Parathyroid adenoma (tissue), 2 donors: ENCODE results near the gene ZMYM2.

Source experiments
- H2AFZ ChIP-seq: fragments of 300-600 bp; sonication (generic); one replicate; pipeline ENCODE4 v1.7.0; 2017; ENCODE audit warnings: antibody characterized with exemption, mild to moderate bottlenecking
- H3K27ac ChIP-seq: fragments of 300-600 bp; sonication (generic); one replicate; pipeline ENCODE4 v1.7.0; 2017
- H3K27me3 ChIP-seq: fragments of 300-600 bp; sonication (generic); one replicate; pipeline ENCODE4 v1.7.0; 2017; ENCODE audit warnings: low read length; ENCODE audit not compliant: control insufficient read depth, insufficient read depth
- H3K36me3 ChIP-seq: fragments of 300-600 bp; sonication (generic); one replicate; pipeline ENCODE4 v1.7.0; 2017; ENCODE audit warnings: low read length; ENCODE audit not compliant: control insufficient read depth, insufficient read depth
- H3K4me1 ChIP-seq: fragments of 300-600 bp; sonication (generic); one replicate; pipeline ENCODE4 v1.7.0; 2017; ENCODE audit warnings: control low read depth
- H3K4me2 ChIP-seq: fragments of 300-600 bp; sonication (generic); one replicate; pipeline ENCODE4 v1.7.0; 2017; ENCODE audit warnings: low read length
- H3K4me3 ChIP-seq: fragments of 300-600 bp; sonication (generic); one replicate; pipeline ENCODE4 v1.7.0; 2017; ENCODE audit warnings: low read depth, low read length
- H3K79me2 ChIP-seq: fragments of 300-600 bp; sonication (generic); one replicate; pipeline ENCODE4 v1.7.0; 2017; ENCODE audit warnings: control low read depth
- H3K9ac ChIP-seq: fragments of 300-600 bp; sonication (generic); one replicate; pipeline ENCODE4 v1.7.0; 2017; ENCODE audit warnings: mild to moderate bottlenecking
- H3K9me3 ChIP-seq: fragments of 300-600 bp; sonication (generic); one replicate; pipeline ENCODE4 v1.7.0; 2017; ENCODE audit warnings: low read length; ENCODE audit not compliant: control insufficient read depth
- CTCF ChIP-seq: fragments of 300-600 bp; sonication (generic); IDR thresholded peaks from one replicate; pipeline ENCODE4 v1.7.0; 2017; ENCODE audit warnings: antibody characterized with exemption, mild to moderate bottlenecking
- donor health status: primary hyperparathyroidism.

The ZMYM2 gene

GRCh38 chr13:19950374-19950773, 8.2 kb upstream of the ZMYM2 start:
- H3K4me1 ChIP-seq, result no peaks in the 10 kb centered on the region
- no peak overlapping the region for H3K9ac ChIP-seq
- H3K4me2 ChIP-seq, result no peak overlapping the region
- no peak overlapping the region for H3K27ac ChIP-seq
- no peaks in the 10 kb centered on the region for H3K79me2 ChIP-seq
- no peaks in the 10 kb centered on the region for H3K27me3 ChIP-seq
- H3K4me3 ChIP-seq, result no peak overlapping the region
- H2AFZ ChIP-seq, result no peak overlapping the region
- H3K9me3 ChIP-seq, result no peaks in the 10 kb centered on the region
- no peaks in the 10 kb centered on the region for H3K36me3 ChIP-seq
- TF ChIP-seq CTCF, result no peak

DNA sequence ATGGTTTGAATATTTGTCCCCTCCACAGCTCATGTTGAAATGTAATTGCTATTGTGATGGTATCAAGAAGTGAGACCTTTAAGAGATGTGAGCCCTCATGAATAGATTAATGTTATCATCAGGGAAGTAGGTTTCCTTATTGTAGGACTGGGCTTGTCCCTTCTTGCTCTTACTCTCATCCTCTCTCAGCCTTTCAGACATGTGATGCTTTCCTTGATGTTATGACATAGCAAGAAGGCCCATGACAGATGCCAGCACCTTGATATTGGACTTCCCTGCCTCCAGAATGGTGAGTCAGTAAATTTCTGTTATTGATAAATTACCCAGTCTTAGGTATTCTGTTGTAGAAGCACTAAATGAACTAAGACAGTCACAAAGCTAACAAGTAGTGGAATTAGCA, 5.7 kb upstream of the ZMYM2 start:
- H2AFZ ChIP-seq, result no peak overlapping the region
- no peak overlapping the region for H3K4me3 ChIP-seq
- no peak overlapping the region for H3K27ac ChIP-seq
- no peaks in the 10 kb centered on the region for H3K9me3 ChIP-seq
- no peaks in the 10 kb centered on the region for H3K27me3 ChIP-seq
- no peak overlapping the region for H3K4me2 ChIP-seq
- H3K4me1 ChIP-seq, result no peaks in the 10 kb centered on the region
- no peak for TF ChIP-seq CTCF
- H3K79me2 ChIP-seq, result no peaks in the 10 kb centered on the region
- no peak overlapping the region for H3K9ac ChIP-seq
- H3K36me3 ChIP-seq, result no peaks in the 10 kb centered on the region

- TF ChIP-seq CTCF, result no peak
- no peaks in the 10 kb centered on the region for H3K9me3 ChIP-seq
- no peak overlapping the region for H3K27ac ChIP-seq
- no peaks in the 10 kb centered on the region for H3K27me3 ChIP-seq
- no peaks in the 10 kb centered on the region for H3K36me3 ChIP-seq
- no peaks in the 10 kb centered on the region for H3K79me2 ChIP-seq
- H3K4me2 ChIP-seq, result no peak overlapping the region
- no peak overlapping the region for H3K4me3 ChIP-seq
- no peak overlapping the region for H2AFZ ChIP-seq
- H3K4me1 ChIP-seq, result no peaks in the 10 kb centered on the region
- no peak overlapping the region for H3K9ac ChIP-seq
These were observed 2.5 kb upstream of the ZMYM2 start for GRCh38 chr13:19955873-19956559.

- Histone ChIP-seq H3K79me2 (no peaks in the 10 kb centered on the region), H2AFZ (peak overlapping the region; percentile 96), H3K4me3 (peak overlapping the region; percentile 57), H3K27me3 (no peaks in the 10 kb centered on the region), H3K4me2 (peak overlapping the region; percentile 84), H3K4me1 (no peaks in the 10 kb centered on the region), H3K27ac (peak overlapping the region; percentile 99), H3K9ac (peak overlapping the region; percentile 73), H3K36me3 (no peaks in the 10 kb centered on the region), H3K9me3 (no peaks in the 10 kb centered on the region)
- TF ChIP-seq CTCF, result peak; percentile 82
These were observed 990 bp upstream of the ZMYM2 start for GRCh38 chr13:19957320-19958154.
